ENCODE results near the gene CCL26. TPM values are rescaled to one million over a fixed set of nuclear protein-coding genes. Genes with fewer than 3 reads are reported as not detected.
A peak's percentile ranks its signal among the peaks of the same experiment; 100 is the strongest.

The CCL26 gene
- total and polyA plus RNA-seq, 9 of the 15 experiments (the other 6 are each of a cell fraction or from before 2014, with no cell fraction given), result 2.3 to 26.8 (median 8.4) TPM

GRCh38 chr7:75738975-75739795, 32.8 kb downstream of the CCL26 start (continued):
- TF ChIP-seq, protein P1, sequence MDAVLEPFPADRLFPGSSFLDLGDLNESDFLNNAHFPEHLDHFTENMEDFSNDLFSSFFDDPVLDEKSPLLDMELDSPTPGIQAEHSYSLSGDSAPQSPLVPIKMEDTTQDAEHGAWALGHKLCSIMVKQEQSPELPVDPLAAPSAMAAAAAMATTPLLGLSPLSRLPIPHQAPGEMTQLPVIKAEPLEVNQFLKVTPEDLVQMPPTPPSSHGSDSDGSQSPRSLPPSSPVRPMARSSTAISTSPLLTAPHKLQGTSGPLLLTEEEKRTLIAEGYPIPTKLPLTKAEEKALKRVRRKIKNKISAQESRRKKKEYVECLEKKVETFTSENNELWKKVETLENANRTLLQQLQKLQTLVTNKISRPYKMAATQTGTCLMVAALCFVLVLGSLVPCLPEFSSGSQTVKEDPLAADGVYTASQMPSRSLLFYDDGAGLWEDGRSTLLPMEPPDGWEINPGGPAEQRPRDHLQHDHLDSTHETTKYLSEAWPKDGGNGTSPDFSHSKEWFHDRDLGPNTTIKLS (IDR thresholded peaks at IDR 0.05; ENCODE audit: borderline replicate concordance, low read depth), result peak; percentile 44; the same call in 1 of the 2 replicates
- TF ChIP-seq ATF1 (CRISPR knock-in tag; IDR thresholded peaks at IDR 0.05) (no peak), ATF1 (tag; IDR thresholded peaks at IDR 0.05) (peak; percentile 81), SMAD4 (CRISPR knock-in tag; conservative IDR thresholded peaks at IDR 0.05) (peak; percentile 84), GMEB1 (CRISPR knock-in tag; IDR thresholded peaks at IDR 0.05) (peak; percentile 71; the same call in 1 of the 2 replicates), PHF21A (IDR thresholded peaks at IDR 0.05; ENCODE audit: borderline replicate concordance, low read depth) (no peak), IRF2 (CRISPR knock-in tag; IDR thresholded peaks at IDR 0.05) (no peak), SIN3B (IDR thresholded peaks at IDR 0.05; ENCODE audit: low read depth) (peak; percentile 71), ZNF134 (CRISPR knock-in tag; conservative IDR thresholded peaks at IDR 0.05) (0 out of 2 replicates have a peak, but pooled peaks have one; percentile 33), TEAD4 (IDR thresholded peaks at IDR 0.05; ENCODE audit: low read length) (peak; percentile 27), TEAD4 (CRISPR knock-in tag; IDR thresholded peaks at IDR 0.05; ENCODE audit: borderline replicate concordance) (no peak), KDM2B (CRISPR knock-in tag; IDR thresholded peaks at IDR 0.05) (peak; percentile 93; the same call in 1 of the 2 replicates), ETV5 (CRISPR knock-in tag; IDR thresholded peaks at IDR 0.05; ENCODE audit: low read depth) (peak; percentile 88), KDM4B (IDR thresholded peaks at IDR 0.05; ENCODE audit: borderline replicate concordance in 2 of 2, low read depth in 1 of 2) (no peak), CREM (IDR thresholded peaks at IDR 0.05; ENCODE audit: low read depth) (peak; percentile 77), RBM25 (IDR thresholded peaks at IDR 0.05; ENCODE audit: low read depth, low read length, severe bottlenecking) (peak; percentile 97), LCOR (CRISPR knock-in tag; IDR thresholded peaks at IDR 0.05) (peak; percentile 11; the same call in 1 of the 2 replicates), ESRRA (IDR thresholded peaks at IDR 0.05; ENCODE audit: borderline replicate concordance, low read depth) (peak; percentile 79), GATAD2B (IDR thresholded peaks at IDR 0.05; ENCODE audit: borderline replicate concordance) (peak; percentile 98; the same call in 1 of the 2 replicates), ZNF217 (CRISPR knock-in tag; IDR thresholded peaks at IDR 0.05) (no peak)
- TF ChIP-seq, protein P2, sequence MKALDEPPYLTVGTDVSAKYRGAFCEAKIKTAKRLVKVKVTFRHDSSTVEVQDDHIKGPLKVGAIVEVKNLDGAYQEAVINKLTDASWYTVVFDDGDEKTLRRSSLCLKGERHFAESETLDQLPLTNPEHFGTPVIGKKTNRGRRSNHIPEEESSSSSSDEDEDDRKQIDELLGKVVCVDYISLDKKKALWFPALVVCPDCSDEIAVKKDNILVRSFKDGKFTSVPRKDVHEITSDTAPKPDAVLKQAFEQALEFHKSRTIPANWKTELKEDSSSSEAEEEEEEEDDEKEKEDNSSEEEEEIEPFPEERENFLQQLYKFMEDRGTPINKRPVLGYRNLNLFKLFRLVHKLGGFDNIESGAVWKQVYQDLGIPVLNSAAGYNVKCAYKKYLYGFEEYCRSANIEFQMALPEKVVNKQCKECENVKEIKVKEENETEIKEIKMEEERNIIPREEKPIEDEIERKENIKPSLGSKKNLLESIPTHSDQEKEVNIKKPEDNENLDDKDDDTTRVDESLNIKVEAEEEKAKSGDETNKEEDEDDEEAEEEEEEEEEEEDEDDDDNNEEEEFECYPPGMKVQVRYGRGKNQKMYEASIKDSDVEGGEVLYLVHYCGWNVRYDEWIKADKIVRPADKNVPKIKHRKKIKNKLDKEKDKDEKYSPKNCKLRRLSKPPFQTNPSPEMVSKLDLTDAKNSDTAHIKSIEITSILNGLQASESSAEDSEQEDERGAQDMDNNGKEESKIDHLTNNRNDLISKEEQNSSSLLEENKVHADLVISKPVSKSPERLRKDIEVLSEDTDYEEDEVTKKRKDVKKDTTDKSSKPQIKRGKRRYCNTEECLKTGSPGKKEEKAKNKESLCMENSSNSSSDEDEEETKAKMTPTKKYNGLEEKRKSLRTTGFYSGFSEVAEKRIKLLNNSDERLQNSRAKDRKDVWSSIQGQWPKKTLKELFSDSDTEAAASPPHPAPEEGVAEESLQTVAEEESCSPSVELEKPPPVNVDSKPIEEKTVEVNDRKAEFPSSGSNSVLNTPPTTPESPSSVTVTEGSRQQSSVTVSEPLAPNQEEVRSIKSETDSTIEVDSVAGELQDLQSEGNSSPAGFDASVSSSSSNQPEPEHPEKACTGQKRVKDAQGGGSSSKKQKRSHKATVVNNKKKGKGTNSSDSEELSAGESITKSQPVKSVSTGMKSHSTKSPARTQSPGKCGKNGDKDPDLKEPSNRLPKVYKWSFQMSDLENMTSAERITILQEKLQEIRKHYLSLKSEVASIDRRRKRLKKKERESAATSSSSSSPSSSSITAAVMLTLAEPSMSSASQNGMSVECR (CRISPR knock-in tag; IDR thresholded peaks at IDR 0.05), result peak; percentile 62
